ENCODE data around the gene RGL3. TPM values are rescaled to one million over a fixed set of nuclear protein-coding genes. Genes with fewer than 3 reads are reported as not detected.

Gene RGL3
- total and polyA plus RNA-seq, 8 donors: 22.3 to 170 (median 39.8) TPM

DNA sequence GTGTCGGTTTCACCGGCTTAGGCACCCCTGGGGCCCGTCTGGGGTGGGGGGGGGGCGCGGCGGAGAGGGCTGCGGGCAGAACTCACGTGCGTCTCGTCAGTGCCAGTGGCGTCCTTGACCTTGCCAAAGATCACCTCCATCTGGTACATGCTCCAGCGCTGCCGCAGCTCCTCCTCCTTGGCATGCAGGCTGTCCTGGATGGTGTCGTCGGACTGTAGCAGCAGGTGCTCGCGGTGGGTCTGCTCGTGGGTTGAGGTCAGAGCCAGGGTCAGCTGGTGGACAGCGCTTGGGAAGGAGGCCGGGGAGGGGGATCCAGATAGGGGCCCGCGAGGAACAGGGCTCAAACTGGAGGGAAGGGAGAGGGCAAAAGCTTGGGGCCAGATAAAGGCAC lies 4.7 kb upstream of the RGL3 start:
- intact Hi-C loops (cut with DNase I): no loop called here
- no peak for FAIRE-seq
- DNase-seq: peak in 2 of 6 donors; percentile 48 to 77
- Histone ChIP-seq H3K4me1 (peaks cover 0 to 6% (median 0%) of the 10 kb centered on the region in 3 donors), H3K4me3 (no peak overlapping the region), H3K36me3 (no peaks in the 10 kb centered on the region), H3K9me3 (no peaks in the 10 kb centered on the region), H3K27ac (no peak overlapping the region), H3K27me3 (no peaks in the 10 kb centered on the region)
- 11 to 14% methylated on average over 18 to 22 of the region's 22 CpGs for WGBS, 2 donors
- ATAC-seq: no peak
- TF ChIP-seq, protein P1, sequence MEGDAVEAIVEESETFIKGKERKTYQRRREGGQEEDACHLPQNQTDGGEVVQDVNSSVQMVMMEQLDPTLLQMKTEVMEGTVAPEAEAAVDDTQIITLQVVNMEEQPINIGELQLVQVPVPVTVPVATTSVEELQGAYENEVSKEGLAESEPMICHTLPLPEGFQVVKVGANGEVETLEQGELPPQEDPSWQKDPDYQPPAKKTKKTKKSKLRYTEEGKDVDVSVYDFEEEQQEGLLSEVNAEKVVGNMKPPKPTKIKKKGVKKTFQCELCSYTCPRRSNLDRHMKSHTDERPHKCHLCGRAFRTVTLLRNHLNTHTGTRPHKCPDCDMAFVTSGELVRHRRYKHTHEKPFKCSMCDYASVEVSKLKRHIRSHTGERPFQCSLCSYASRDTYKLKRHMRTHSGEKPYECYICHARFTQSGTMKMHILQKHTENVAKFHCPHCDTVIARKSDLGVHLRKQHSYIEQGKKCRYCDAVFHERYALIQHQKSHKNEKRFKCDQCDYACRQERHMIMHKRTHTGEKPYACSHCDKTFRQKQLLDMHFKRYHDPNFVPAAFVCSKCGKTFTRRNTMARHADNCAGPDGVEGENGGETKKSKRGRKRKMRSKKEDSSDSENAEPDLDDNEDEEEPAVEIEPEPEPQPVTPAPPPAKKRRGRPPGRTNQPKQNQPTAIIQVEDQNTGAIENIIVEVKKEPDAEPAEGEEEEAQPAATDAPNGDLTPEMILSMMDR (IDR thresholded peaks at IDR 0.05): no peak

DNA sequence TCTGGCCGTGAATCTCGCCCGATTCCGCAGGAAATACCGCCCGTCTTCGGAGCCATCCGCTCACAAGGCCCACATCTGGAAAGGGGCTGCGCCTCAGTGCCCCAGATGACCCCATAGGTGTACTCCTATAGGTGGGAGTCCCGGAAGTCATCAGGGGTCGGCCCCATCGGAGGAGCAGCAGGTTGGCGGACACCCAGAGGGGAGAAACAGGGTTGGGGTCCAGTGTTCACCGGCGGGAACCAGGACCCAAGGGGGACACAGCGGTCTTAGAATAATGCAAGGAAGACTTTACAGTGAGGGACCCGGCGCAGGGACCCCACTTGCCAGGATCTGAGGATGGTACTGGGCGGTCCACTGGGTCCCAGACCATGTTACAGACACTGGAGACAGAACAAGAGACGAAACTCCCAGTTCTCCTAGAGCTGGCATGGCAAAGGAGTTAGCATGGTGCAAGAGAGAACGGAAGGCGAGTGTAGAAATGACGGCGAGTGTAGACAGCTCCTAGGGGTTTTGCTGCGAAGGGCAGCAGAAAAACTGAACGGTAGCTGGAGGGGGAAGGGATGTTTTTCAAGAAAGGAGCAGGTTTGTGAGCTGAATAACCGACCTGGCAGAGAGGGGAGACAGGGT lies 4.2 kb upstream of the RGL3 start:
- H3K4me1 ChIP-seq: peaks cover 0 to 6% (median 0%) of the 10 kb centered on the region in 3 donors
- H3K4me3 ChIP-seq: no peak overlapping the region
- H3K27ac ChIP-seq: no peak overlapping the region
- H3K9me3 ChIP-seq: no peaks in the 10 kb centered on the region
- ATAC-seq (no peak), FAIRE-seq (no peak), DNase-seq (peak in 2 of 6 donors; percentile 52 to 72)
- H3K36me3 ChIP-seq: no peaks in the 10 kb centered on the region
- 73 to 75% methylated on average over 27 of the region's 27 CpGs for WGBS, 2 donors
- TF ChIP-seq, protein P1 (IDR thresholded peaks at IDR 0.05): no peak
- no peaks in the 10 kb centered on the region for H3K27me3 ChIP-seq
- intact Hi-C loops (cut with DNase I): no loop called here

DNA sequence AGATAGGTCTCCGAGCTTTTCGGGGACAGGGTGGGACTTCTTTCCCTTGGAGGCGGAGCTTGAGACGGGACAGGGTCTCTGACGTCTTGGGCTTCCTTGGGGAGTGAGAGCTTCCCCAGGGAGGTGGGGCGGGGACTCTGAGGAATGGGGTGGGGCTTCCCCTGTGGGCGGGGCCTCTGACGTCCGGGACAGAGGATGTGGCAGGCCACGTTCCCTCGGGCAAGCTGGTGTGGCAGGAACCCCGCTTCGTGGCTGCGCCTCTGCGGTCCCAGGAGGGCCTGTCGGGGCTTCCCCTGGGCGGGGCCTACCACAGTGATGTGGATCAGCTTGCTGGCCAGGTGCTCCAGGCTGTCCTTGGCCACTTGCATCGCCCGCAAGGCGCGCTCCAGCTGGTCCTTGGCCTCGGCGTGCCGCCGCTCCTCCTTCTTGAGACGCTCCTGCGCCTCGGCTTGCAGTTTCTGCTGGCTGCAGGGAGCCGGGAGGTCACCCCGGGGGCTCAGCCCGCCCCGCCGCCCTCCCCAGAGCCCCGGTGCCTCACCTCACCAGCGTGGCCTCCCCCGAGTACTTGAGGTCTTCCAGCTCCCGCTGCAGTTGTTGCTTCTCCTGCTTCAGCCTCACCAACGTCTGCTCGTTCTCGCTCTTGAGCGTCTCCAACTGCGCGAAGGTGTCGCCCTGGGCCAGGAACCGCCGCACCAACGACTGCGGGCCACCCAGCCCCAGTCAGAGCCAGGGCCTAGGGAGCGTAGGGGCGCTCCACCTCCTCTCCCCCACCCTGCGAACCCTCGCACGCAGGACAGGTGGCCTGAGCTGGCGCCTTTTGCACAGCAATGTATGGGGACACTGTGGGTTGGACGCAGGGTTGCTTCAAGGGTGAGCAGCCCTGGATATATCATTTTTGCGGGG lies 3.3 kb upstream of the RGL3 start:
- Histone ChIP-seq H3K36me3 (no peaks in the 10 kb centered on the region), H3K27me3 (no peaks in the 10 kb centered on the region), H3K9me3 (no peaks in the 10 kb centered on the region), H3K27ac (peak overlapping the region in 1 of 4 donors; percentile 17), H3K4me3 (peak overlapping the region in 2 of 4 donors; percentile 25 to 39), H3K4me1 (peaks cover 0 to 6% (median 0%) of the 10 kb centered on the region in 3 donors)
- WGBS, 2 donors: 18 to 25% methylated on average over 45 to 56 of the region's 56 CpGs
- intact Hi-C loops (cut with DNase I): no loop called here
- FAIRE-seq (no peak), ATAC-seq (peak; percentile 58 to 73 (median 62)), DNase-seq (peak; percentile 76 to 91 (median 84))
- TF ChIP-seq, protein P1 (IDR thresholded peaks at IDR 0.05): no peak

GRCh38 chr19:11421371-11422098 lies 2.4 kb upstream of the RGL3 start:
- H3K4me3 ChIP-seq: peak overlapping the region in 1 of 4 donors; percentile 39
- 41 to 48% methylated on average over 36 of the region's 36 CpGs for WGBS, 2 donors
- H3K4me1 ChIP-seq: peaks cover 0 to 6% (median 0%) of the 10 kb centered on the region in 3 donors
- no peaks in the 10 kb centered on the region for H3K36me3 ChIP-seq
- intact Hi-C loops (cut with DNase I): no loop called here
- TF ChIP-seq, protein P1 (IDR thresholded peaks at IDR 0.05): no peak
- H3K9me3 ChIP-seq: no peaks in the 10 kb centered on the region
- ATAC-seq (peak in 3 of 4 donors; percentile 17 to 27 (median 24)), FAIRE-seq (no peak), DNase-seq (peak in 4 of 6 donors; percentile 25 to 76 (median 60))
- no peaks in the 10 kb centered on the region for H3K27me3 ChIP-seq
- H3K27ac ChIP-seq: no peak overlapping the region
